Ovary (tissue), 3 donors: Measurements from ENCODE around the gene FAH.

Experiments used
- CTCF ChIP-seq, 3 donors: fragments of 450-650 bp in 2 of 3; fragments of 200-600 bp in 1 of 3; IDR thresholded peaks; one replicate each; pipeline versions ENCODE4 v1.5.1 to v1.8.0; 2016 to 2022; ENCODE audit warnings: antibody characterized with exemption in 3 of 3, mild to moderate bottlenecking in 1 of 3
- POLR2A ChIP-seq: fragments of 450-650 bp; IDR thresholded peaks from one replicate; pipeline ENCODE4 v1.6.1; 2017; ENCODE audit warnings: antibody characterized with exemption, mild to moderate bottlenecking, moderate library complexity
- donor health status: DM: no; HTN: no; CAD: no.

GRCh38 chr15:80120636-80121035 is 32.2 kb upstream of the FAH start:
- no peak for TF ChIP-seq CTCF (IDR thresholded peaks at IDR 0.05)
- no peak for TF ChIP-seq POLR2A
